HEK293 (cell line): ENCODE measurements around the gene STMP1.

Experiments used
- MYNN ChIP-seq: fragments of 450-650 bp; formaldehyde crosslinking; IDR thresholded peaks from 2 replicates; pipeline ENCODE4 v1.5.1; 2016; ENCODE audit warnings: missing biosample characterization, missing genetic modification characterization, borderline replicate concordance
- OSR2 ChIP-seq: fragments of 450-650 bp; formaldehyde crosslinking; IDR thresholded peaks from 2 replicates; pipeline ENCODE4 v1.5.1; 2016; ENCODE audit warnings: missing biosample characterization, missing genetic modification characterization
- PRDM4 ChIP-seq: fragments of 450-650 bp; formaldehyde crosslinking; IDR thresholded peaks from 2 replicates; pipeline ENCODE4 v1.5.1; 2017; ENCODE audit warnings: missing biosample characterization, missing genetic modification characterization
- ZNF26 ChIP-seq: fragments of 450-650 bp; formaldehyde crosslinking; IDR thresholded peaks from 2 replicates; pipeline ENCODE4 v1.5.1; 2016; ENCODE audit warnings: missing biosample characterization, missing genetic modification characterization
- ZNF324 ChIP-seq: fragments of 450-650 bp; formaldehyde crosslinking; IDR thresholded peaks from 2 replicates; pipeline ENCODE4 v1.5.1; 2016; ENCODE audit warnings: missing biosample characterization, missing genetic modification characterization
- ZNF366 ChIP-seq: fragments of 450-650 bp; formaldehyde crosslinking; conservative IDR thresholded peaks from 2 replicates; pipeline ENCODE4 v1.5.1; 2016; ENCODE audit warnings: missing biosample characterization, missing genetic modification characterization
- ZNF449 ChIP-seq: fragments of 450-650 bp; formaldehyde crosslinking; IDR thresholded peaks from 2 replicates; pipeline ENCODE4 v1.5.1; 2017; ENCODE audit warnings: missing biosample characterization, mild to moderate bottlenecking, missing genetic modification characterization, moderate library complexity
- ZNF513 ChIP-seq: fragments of 450-650 bp; IDR thresholded peaks from 2 replicates; pipeline ENCODE4 v1.5.1; 2018; ENCODE audit warnings: missing biosample characterization, missing genetic modification characterization
- ZNF560 ChIP-seq: fragments of 450-650 bp; formaldehyde crosslinking; IDR thresholded peaks from 2 replicates; pipeline ENCODE4 v1.5.1; 2017; ENCODE audit warnings: missing biosample characterization, missing genetic modification characterization, borderline replicate concordance
- ZNF561 ChIP-seq: fragments of 450-650 bp; IDR thresholded peaks from 2 replicates; pipeline ENCODE4 v1.5.1; 2018; ENCODE audit warnings: missing biosample characterization, missing genetic modification characterization, borderline replicate concordance
- ZNF704 ChIP-seq: fragments of 450-650 bp; formaldehyde crosslinking; IDR thresholded peaks from 2 replicates; pipeline ENCODE4 v1.5.1; 2016; ENCODE audit warnings: missing biosample characterization, missing genetic modification characterization
- ZNF791 ChIP-seq: fragments of 450-650 bp; formaldehyde crosslinking; IDR thresholded peaks from 2 replicates; pipeline ENCODE4 v1.5.1; 2016; ENCODE audit warnings: missing biosample characterization, missing genetic modification characterization
- ZSCAN18 ChIP-seq: fragments of 450-650 bp; formaldehyde crosslinking; IDR thresholded peaks from 2 replicates; pipeline ENCODE4 v1.5.1; 2016; ENCODE audit warnings: missing biosample characterization, missing genetic modification characterization
- TF ChIP-seq, protein P1 (sequence below): fragments of 450-650 bp; formaldehyde crosslinking; IDR thresholded peaks from 2 replicates; pipeline ENCODE4 v1.5.1; 2016; ENCODE audit warnings: missing biosample characterization, missing genetic modification characterization, borderline replicate concordance
- TF ChIP-seq, protein P2 (sequence below): fragments of 450-650 bp; formaldehyde crosslinking; IDR thresholded peaks from 2 replicates; pipeline ENCODE4 v1.5.1; 2016; ENCODE audit warnings: missing biosample characterization, missing genetic modification characterization, low read depth
- TF ChIP-seq, protein P3 (sequence below): fragments of 450-650 bp; formaldehyde crosslinking; IDR thresholded peaks from 2 replicates; pipeline ENCODE4 v1.5.1; 2016; ENCODE audit warnings: missing biosample characterization, missing genetic modification characterization

The STMP1 gene

GRCh38 chr7:135706858-135707569, 44.7 kb downstream of the STMP1 start (continued):
- TF ChIP-seq PRDM4 (no peak), MYNN (tag by site-specific recombination) (no peak), ZNF791 (no peak), ZNF513 (tag by site-specific recombination) (no peak; the same call in 1 of the 2 replicates), ZNF366 (tag by site-specific recombination) (peak; percentile 64), OSR2 (tag by site-specific recombination) (peak; percentile 68), ZNF704 (tag by site-specific recombination) (no peak), ZNF449 (tag by site-specific recombination) (no peak), ZNF26 (tag by site-specific recombination) (no peak), ZNF560 (tag by site-specific recombination) (no peak), ZNF324 (tag by site-specific recombination) (0 out of 2 replicates have a peak, but pooled peaks have one; percentile 36), ZSCAN18 (tag by site-specific recombination) (no peak), ZNF561 (peak; percentile 80)
- TF ChIP-seq, protein P1, sequence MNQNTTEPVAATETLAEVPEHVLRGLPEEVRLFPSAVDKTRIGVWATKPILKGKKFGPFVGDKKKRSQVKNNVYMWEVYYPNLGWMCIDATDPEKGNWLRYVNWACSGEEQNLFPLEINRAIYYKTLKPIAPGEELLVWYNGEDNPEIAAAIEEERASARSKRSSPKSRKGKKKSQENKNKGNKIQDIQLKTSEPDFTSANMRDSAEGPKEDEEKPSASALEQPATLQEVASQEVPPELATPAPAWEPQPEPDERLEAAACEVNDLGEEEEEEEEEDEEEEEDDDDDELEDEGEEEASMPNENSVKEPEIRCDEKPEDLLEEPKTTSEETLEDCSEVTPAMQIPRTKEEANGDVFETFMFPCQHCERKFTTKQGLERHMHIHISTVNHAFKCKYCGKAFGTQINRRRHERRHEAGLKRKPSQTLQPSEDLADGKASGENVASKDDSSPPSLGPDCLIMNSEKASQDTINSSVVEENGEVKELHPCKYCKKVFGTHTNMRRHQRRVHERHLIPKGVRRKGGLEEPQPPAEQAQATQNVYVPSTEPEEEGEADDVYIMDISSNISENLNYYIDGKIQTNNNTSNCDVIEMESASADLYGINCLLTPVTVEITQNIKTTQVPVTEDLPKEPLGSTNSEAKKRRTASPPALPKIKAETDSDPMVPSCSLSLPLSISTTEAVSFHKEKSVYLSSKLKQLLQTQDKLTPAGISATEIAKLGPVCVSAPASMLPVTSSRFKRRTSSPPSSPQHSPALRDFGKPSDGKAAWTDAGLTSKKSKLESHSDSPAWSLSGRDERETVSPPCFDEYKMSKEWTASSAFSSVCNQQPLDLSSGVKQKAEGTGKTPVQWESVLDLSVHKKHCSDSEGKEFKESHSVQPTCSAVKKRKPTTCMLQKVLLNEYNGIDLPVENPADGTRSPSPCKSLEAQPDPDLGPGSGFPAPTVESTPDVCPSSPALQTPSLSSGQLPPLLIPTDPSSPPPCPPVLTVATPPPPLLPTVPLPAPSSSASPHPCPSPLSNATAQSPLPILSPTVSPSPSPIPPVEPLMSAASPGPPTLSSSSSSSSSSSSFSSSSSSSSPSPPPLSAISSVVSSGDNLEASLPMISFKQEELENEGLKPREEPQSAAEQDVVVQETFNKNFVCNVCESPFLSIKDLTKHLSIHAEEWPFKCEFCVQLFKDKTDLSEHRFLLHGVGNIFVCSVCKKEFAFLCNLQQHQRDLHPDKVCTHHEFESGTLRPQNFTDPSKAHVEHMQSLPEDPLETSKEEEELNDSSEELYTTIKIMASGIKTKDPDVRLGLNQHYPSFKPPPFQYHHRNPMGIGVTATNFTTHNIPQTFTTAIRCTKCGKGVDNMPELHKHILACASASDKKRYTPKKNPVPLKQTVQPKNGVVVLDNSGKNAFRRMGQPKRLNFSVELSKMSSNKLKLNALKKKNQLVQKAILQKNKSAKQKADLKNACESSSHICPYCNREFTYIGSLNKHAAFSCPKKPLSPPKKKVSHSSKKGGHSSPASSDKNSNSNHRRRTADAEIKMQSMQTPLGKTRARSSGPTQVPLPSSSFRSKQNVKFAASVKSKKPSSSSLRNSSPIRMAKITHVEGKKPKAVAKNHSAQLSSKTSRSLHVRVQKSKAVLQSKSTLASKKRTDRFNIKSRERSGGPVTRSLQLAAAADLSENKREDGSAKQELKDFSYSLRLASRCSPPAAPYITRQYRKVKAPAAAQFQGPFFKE (tag by site-specific recombination): no peak
- TF ChIP-seq, protein P2, sequence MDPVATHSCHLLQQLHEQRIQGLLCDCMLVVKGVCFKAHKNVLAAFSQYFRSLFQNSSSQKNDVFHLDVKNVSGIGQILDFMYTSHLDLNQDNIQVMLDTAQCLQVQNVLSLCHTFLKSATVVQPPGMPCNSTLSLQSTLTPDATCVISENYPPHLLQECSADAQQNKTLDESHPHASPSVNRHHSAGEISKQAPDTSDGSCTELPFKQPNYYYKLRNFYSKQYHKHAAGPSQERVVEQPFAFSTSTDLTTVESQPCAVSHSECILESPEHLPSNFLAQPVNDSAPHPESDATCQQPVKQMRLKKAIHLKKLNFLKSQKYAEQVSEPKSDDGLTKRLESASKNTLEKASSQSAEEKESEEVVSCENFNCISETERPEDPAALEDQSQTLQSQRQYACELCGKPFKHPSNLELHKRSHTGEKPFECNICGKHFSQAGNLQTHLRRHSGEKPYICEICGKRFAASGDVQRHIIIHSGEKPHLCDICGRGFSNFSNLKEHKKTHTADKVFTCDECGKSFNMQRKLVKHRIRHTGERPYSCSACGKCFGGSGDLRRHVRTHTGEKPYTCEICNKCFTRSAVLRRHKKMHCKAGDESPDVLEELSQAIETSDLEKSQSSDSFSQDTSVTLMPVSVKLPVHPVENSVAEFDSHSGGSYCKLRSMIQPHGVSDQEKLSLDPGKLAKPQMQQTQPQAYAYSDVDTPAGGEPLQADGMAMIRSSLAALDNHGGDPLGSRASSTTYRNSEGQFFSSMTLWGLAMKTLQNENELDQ (tag by site-specific recombination): no peak
- TF ChIP-seq, protein P3, sequence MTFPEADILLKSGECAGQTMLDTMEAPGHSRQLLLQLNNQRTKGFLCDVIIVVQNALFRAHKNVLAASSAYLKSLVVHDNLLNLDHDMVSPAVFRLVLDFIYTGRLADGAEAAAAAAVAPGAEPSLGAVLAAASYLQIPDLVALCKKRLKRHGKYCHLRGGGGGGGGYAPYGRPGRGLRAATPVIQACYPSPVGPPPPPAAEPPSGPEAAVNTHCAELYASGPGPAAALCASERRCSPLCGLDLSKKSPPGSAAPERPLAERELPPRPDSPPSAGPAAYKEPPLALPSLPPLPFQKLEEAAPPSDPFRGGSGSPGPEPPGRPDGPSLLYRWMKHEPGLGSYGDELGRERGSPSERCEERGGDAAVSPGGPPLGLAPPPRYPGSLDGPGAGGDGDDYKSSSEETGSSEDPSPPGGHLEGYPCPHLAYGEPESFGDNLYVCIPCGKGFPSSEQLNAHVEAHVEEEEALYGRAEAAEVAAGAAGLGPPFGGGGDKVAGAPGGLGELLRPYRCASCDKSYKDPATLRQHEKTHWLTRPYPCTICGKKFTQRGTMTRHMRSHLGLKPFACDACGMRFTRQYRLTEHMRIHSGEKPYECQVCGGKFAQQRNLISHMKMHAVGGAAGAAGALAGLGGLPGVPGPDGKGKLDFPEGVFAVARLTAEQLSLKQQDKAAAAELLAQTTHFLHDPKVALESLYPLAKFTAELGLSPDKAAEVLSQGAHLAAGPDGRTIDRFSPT (tag by site-specific recombination): no peak
